A673 (cell line): Measurements from ENCODE around the gene ETV6.

Source experiments
- EZH2 ChIP-seq: fragments of 200-600 bp; sonication (generic); IDR thresholded peaks from 2 replicates; pipeline ENCODE4 v1.6.1; 2017; ENCODE audit warnings: borderline replicate concordance, low read depth, mild to moderate bottlenecking, mixed read lengths, antibody characterized with exemption, low read length; ENCODE audit not compliant: poor library complexity, severe bottlenecking
- TF ChIP-seq, protein P1 (sequence below): fragments of 300-800, 200-600 bp; sonication (generic); conservative IDR thresholded peaks from 2 replicates; pipeline ENCODE4 v1.5.1; 2017; ENCODE audit warnings: low read depth, mild to moderate bottlenecking, antibody characterized with exemption, low read length, moderate library complexity, mixed read lengths

DNA sequence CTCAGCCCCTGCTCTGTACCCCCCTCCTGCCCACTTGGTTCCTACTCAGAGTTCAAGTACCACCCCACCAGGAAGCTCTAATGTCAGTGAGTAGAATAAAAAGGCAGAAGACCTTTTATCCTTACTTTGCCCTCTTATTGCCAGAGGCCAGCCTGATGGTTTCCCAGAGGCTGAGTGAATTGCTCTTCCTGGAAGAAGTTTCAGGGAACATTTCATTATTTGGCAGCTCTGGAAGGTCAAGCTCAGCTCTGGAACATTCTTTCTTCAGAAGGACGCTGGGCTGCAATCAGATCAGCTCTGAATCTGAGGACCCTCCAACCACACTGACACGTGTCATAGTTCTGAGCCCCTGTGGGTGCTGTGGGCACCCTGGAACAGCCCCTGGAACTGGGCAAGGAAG is 188.9 kb downstream of the ETV6 start:
- TF ChIP-seq, protein P1, sequence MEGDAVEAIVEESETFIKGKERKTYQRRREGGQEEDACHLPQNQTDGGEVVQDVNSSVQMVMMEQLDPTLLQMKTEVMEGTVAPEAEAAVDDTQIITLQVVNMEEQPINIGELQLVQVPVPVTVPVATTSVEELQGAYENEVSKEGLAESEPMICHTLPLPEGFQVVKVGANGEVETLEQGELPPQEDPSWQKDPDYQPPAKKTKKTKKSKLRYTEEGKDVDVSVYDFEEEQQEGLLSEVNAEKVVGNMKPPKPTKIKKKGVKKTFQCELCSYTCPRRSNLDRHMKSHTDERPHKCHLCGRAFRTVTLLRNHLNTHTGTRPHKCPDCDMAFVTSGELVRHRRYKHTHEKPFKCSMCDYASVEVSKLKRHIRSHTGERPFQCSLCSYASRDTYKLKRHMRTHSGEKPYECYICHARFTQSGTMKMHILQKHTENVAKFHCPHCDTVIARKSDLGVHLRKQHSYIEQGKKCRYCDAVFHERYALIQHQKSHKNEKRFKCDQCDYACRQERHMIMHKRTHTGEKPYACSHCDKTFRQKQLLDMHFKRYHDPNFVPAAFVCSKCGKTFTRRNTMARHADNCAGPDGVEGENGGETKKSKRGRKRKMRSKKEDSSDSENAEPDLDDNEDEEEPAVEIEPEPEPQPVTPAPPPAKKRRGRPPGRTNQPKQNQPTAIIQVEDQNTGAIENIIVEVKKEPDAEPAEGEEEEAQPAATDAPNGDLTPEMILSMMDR: no peak
- no peak for TF ChIP-seq EZH2
